Gastrocnemius medialis (tissue), 4 donors: ENCODE measurements around the gene FAM3D.

Source experiments
- CTCF ChIP-seq, 5 experiments: fragments of 450-650 bp in 3 of 5; fragments of 200-600 bp in 2 of 5; sonication (generic) in 2 of 5; IDR thresholded peaks in 4 of 5; conservative IDR thresholded peaks in 1 of 5; 1 replicate in 4 of 5; 2 replicates in 1 of 5; pipeline ENCODE4 v1.5.1; 2016 to 2019; ENCODE audit warnings: antibody characterized with exemption in 5 of 5, mild to moderate bottlenecking in 3 of 5, moderate library complexity in 3 of 5
- POLR2A ChIP-seq, 2 donors: fragments of 450-650 bp; IDR thresholded peaks; one replicate each; pipeline ENCODE4 v1.6.1; 2017; ENCODE audit warnings: antibody characterized with exemption in 2 of 2, mild to moderate bottlenecking in 2 of 2, moderate library complexity in 2 of 2

DNA sequence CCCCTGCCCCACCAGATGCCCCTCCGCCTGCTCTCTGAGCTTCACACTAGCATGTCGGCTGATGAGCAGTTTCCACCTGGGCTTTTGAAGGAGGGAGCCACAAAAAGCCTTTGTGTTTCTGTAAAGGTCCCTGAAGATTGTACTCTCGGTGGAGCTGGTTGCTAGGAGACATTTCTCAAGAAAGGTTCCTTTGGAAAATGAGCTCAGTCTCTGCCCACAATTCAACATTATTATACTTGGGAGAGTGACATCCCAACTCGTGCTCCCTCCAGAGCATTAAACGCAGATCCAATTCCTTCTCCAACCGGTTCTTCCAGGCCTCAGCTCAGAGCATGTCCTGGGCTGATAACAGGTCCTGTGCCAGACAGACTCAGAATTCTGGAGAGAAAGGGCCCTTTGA, 62.5 kb downstream of the FAM3D start:
- TF ChIP-seq CTCF (IDR thresholded peaks at IDR 0.05 in 4 of 5, conservative IDR thresholded peaks at IDR 0.05 in 1 of 5) = no peak
- no peak for TF ChIP-seq POLR2A (IDR thresholded peaks at IDR 0.05)
